Measurements from ENCODE around the gene UBE2E3.

The UBE2E3 gene

DNA sequence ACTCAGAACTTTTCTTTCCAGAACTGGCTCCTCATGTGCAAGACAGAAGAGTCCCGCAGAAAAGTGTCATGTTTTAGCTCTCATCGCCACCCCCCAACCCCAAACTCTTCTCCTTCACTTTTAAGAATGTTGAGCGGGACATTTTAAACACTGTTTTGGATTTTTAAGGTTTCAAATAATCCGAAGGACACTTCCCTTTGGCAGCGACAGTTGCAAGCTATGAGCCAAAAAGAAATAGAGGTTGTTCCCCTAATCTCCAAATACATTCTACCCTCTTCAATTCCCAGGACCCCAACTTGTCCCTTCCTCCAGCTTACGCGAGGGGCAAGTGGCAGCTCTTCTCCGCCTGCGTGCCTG is 678 bp upstream of the UBE2E3 start:
- no peak for DNase-seq

DNA sequence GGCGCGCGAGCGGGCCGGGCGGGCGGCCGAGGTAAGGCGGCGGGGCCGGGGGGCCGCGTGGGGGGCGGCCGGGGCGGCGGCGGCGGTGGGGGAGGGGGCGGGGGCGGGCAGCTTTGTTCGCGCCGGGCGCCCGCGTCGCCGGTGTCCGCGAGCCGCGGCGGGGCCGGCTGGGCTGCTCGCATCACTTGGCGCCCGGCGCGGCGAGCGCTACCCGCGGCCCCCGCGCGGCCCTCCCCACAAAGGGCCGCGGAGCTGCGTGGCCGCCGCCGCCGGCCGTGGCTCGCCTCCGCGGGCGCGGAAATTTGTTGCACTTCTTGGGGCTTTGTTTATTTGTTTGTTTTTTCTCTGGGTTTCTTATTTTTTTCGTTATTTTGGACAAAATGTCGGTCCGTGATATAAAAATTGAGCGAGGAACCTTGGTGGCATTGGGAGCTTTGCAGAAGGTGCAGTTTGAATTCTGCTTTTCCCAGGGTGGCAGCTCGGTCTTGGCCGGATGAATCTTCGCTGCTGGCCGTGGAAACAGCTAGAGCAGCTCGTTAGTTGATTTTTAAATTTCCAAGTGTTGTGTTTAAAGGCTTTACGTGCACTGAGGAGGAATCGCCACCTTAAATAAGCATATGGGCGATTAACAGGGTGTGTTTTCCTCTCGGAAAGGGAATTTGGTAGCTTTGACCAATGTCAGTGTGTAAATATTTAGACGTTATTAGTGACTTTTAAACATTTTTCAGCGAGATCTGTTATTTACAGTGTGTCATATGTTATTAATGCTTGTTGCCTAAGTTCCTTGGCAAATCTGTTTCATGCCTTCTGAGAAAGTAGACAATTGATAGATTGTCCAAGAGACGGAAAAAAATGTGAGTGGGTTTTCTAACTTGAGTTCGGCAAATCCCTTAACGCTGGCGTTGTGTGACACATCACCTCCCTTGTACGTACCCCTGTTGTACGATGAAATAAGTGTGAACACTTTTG is 822 bp downstream of the UBE2E3 start:
- peak; percentile 13 for DNase-seq

DNA sequence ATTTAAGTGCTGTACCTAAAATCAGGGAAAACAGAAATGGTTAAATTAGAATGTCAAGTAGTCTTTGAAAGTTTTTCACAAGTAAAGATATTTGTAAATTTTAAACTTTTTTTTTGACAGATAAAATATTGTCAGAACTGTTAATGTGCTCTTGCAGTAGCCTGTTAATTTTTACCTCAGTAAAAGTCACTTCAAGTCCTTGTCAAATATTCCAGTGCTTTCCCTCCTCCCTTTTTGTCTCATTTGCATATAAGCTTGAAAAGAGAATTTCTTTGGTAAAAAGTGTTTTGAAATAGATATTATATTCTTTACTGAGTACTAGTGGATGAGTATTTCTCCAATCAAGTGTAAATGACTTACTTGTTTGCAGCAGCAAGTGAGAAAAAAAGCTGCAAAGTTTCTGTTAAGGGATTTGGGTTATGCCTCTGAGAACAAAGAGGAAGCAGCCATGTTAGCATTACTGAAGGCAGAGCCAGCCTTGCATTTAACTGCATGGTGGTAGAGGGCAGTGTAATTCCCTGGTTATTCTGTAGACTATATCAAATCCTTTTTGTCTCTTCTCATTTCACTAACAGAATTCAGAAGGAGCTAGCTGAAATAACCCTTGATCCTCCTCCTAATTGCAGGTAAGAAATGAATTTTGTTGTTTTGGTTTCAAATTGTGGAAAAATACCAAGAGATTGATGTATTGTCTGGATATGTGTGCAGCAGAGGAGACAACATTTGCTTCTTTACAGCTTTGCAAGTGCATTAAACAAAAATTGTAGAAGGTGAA is 3.2 kb downstream of the UBE2E3 start:
- DNase-seq, result no peak

DNA sequence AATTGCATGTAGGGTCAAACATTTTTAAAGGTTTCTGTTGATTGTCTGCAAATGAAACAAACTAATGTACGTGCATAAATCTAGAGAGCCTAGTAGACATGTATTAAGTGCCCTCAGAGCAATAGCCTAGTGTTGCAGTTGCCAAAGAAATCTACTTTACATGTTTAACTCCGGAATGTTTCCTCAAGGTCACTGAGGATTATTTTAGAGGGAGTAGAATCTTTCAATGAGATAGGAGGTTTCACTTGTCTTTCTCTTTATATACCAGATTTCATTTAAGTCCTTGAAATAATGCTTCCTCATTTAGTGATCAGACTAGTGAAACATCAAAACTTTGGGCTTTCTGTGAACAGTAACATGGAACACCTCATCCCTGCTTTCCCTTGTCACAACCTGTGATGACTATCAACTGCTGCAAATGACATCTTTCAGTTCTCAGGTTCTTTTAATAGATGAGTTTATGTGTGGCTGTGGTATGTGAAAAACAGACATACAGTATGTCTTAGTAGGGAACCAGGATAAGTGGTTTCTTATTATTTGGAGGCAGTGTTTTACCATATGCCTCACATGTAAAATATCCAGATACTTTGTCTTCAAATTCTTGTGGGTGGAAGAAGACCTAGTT is 5.5 kb downstream of the UBE2E3 start:
- no peak for DNase-seq

DNA sequence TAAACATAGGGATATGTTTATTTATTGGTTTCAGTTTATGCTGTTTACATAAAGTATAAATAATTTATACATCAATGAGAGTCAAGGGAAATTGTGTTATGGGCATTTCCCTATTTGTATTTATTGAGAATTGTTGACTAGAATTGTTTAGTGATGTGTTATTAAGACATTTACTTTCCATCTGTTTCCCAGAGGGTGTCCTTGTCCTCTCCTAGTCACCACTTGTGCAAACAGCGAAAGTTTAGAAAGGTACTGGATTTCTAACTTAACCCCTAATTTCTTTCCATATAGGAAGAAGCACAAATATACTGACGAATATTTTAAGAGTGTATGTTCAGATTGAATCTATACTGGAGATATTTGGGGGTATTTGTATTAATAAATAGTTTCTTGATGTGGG is 6.7 kb downstream of the UBE2E3 start:
- no peak for DNase-seq

DNA sequence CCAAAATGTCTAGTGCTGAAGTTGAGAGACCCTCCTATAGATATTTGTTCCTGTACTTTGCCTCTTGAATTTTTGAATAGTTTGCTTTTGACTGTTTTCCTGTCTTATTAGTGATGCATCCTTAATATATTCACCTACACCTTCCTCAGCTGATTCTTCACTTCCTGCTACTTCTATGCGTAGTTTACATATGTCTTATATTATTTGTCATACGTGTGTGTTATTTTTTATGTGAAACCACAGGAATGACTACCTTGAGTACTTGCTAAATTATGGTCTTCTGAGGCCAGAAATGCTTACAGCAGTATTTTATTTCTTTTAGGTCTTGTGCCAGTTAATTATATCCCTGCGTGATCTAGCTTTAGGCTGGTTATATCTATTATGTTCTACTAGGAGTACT is 9.9 kb downstream of the UBE2E3 start:
- no peak for DNase-seq

DNA sequence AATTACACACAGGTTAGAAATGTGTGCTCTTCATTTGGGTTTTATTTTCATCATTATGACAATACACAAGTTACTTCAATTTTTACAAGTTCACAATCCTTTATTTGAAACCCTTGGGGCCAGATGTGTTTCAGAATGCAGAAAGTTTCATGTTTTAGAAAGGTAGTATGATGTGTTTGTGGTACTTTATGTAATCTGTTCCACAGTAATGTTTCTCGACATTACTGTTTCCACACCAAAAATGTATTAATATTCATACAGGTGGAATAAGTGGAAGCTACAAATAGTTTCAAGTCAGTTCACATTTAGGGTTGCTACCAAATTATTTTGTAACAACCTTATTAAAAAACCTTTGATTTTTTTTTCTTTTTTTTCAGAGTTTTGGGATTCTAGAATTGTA is 10.4 kb downstream of the UBE2E3 start:
- no peak for DNase-seq

DNA sequence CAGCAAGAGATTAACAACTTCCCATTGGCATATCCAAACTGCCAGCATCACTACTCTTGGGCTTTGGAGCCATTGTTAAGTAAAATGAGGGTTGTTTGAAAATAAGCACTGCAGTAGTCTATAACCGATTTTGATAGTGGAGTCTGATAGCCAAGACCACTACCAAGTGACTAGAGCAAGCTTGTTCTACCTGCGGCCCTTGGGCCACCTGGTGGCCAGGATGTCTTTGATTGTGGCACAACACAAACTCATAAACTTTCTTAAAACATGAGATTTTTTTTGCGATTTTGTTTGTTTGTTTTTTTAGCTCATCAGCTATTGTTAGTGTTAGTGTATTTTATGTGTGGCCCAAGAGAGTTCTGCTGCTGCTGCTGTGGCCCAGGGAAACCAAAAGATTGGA is 11.0 kb downstream of the UBE2E3 start:
- DNase-seq, result no peak

DNA sequence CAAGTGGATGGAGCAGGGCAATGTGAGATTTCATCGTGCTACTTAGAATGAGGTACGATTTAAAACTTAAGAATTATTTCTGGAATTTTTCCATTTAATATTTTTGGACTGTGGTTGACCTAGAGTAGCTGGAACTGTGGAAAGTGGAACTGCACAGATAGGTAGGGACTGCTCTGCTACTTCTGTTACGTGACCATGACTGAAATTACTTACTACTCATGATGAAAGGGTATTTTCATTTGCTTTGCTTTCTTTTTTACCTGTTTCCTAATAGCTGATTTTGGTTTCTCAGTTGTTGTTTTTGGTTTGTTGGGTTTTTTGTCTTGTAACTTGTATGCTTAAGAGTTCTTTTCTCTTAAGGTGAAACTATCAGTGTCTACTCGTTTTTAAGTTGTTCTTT is 11.4 kb downstream of the UBE2E3 start:
- DNase-seq, result no peak

DNA sequence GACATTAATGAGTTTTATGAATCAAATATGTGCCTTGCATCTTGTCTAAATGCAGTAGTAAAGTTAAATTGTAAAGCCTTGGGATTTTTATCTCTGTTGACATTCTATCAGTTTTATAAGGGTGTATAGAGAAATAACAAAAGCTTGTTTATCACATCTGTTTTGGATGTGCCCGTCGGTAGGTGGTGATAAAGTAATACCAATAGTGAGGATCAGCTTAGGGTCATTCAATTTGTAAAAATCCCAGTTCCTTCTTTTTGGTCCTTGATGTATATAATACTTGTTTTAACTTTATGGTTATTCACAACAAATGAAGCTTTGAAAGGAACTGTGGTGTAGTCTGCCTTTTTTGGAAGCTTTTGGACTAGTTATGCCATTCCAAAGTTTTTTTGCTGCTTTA is 12.6 kb downstream of the UBE2E3 start:
- DNase-seq, result no peak

DNA sequence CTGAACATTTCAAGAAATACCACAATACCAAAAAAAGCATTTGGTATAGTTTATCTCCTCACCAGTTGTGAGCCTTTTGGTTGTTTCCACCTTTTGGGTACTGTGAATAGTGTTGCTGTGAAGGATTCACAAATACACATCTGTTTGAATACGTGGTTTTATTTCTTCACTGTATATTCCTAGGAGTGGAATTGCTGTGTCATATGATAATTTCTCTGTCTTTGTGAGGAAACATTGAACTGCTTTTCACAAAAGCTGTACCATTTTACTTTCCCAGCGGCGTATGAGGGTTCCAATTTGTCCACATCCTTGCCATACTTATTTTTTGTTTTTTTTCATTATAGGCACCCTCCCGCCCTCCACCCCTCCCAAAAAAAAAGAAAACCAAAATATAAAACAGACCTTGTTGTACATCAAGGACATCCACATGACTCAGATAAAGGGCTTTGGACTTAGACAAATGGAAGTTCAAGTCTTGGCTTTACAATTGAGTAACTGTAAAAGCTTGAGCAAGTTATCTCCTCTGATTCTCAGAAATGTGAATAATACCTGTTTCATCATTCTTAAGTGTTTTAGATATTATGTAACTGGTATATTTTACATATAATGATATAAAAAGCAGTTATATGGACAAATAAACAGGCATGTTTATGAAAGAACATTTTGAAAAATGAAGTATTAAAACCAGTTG is 19.0 kb downstream of the UBE2E3 start:
- no peak for DNase-seq

DNA sequence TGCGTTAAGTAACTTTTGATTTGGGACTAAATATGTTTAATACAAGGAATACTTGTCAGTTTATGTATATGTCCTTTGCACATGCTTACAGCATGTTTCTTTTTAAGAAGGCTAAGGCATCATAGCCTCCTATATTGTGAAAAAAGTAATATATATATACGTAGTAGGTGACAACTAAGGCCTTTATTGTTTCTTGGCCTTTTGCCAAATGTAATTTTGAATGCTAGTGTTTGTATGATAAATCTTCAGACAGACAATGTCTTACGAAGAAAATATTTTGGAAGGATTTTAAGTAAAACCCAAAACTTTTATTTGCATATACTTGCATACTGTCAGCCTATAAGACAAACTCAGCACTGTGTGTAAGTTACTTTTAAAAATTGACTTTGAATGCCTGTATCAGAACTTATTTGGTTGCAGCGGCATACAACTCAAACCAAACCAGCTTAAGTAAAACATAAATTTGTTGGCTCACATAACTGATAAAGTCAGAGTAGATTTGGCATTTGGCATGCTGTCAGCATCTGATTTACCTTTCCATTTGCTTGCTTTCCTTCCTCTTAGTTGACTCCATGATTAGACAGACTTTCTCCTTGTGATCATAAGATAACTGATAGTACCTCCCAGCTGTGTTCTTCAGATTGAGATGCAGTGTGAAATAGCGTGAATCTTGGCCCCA is 24.4 kb downstream of the UBE2E3 start:
- no peak for DNase-seq

DNA sequence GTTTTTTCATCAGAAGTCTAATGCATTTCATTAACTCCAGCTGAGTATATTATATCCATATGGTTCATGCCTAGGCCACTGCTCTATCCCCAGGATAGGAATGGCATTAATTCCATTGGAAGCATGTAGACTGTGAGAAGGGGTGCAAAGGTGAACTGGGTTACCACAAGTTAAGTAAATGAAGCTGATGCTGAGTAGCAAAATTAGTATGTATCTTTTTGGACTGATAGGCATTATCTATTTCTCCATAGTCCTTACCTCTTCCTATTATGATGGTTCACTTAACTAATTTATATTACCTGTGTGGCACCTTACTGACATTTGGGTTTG is 24.9 kb downstream of the UBE2E3 start:
- DNase-seq, result no peak

DNA sequence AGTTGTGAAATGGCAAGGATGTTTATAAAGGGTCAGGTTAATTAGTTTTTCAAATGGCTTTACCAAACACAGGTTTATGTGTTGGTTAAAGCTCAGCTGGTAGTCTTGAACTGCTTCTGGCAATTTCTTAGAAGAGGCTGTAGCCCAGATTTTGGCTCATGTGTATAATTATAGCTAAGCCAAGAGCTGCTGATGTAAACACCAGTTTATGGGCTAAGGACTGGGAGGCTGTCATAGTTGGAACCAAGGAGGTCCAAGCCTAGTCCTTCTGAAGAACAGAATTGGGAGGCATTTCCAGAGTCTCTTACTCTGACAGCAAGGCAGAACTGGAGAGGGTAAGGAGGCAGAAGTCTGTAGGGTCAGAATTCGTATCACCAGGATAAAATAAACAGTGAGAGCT is 25.4 kb downstream of the UBE2E3 start:
- no peak for DNase-seq

DNA sequence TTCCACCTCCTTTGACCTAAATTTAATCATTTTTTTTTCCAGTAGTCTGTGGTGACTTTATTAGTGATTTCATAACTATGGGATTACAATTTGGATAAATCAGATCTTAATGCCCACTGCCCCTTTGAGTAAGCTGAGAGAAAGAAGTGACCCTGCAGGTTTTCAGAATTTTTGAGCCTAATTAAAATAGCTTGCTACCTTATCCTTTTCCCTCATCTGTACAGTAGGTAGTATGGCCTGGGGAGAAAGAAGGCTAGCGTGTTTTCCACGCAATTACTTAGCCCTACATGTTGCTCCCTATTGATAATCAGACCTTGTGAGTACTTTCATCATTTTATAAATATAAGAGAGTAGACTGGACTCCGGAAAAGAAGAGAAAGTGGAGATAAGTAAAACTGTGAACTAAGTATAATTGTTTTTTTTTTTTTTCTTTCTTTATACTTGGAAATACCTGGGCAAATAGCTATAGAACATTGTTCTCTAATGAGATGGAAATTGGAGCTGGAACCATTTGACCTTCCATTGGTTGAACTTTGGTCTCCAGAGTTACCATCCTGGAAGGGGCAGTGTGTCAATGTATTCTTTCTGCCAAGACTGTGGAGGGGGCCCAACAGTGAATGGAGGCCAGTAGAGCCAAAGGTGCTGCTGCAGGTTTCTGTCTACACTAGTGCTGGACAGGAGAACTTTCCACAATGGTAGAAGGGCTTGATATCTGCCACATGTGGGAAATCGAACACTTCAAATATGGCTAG is 26.9 kb downstream of the UBE2E3 start:
- DNase-seq, result no peak

DNA sequence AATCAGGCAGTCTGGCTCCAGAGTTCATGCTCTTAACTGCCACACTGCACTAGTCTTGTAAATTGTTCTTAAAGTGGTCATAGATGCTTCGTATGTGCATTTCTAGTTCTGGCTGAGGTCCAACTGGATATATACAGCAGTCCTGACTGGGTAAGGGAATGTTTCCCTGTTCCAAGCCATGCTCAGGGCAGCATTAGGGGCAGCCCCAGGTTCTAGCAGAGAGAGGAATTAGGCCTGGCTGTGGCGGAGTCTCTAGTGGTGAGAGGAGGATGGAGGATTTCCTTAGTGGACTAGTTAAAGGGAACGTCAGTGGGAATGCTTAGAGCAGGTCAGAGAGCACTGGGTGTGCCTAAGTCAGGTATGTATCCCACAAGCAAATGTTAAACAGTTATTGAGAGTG is 28.0 kb downstream of the UBE2E3 start:
- no peak for DNase-seq

DNA sequence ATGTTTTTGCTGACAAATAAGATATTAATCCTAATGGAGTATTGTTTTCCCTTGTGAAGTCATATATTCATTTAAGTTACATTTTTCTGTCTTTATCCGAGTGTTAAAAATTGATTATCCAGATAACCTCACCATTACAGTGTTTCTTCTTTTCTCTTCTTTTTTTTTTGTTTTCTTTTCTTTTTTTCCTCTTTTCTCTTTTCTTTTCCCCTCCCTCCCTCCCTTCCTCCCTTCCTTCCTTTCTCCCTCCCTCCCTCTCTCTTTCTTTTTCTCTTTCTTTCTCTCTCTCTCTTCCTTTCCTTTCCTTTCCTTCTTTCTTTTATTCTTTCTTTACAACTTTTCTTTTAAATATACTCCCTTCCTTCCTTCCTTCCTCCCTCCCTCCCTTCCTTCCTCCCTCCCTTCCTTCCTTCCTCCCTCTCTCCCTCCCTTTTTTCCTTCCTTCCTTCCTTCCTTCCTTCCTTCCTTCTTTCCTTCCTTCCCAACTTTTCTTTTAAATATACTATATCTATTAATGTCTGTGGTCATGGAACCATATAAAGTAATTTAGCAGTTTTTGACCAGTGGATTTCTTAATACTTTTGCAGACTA is 40.9 kb downstream of the UBE2E3 start:
- no peak for DNase-seq

DNA sequence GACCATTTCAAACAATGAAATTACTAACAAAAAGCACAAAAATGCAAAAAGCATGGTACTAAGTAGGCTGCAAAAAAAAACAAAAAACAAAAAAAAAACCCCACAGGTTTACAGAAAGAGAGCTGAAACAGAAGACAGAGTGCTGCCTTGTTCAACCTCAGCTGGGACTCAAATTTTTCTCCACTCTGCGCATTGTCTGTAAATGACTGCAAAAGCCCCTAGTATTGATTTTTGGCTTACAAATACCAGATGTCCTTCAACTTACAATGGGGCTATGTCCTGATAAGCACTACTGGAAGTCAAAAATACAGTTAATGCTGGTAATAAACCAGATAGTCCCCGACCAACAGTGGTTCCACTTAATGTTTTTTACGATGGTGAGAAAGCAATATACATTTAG is 42.2 kb downstream of the UBE2E3 start:
- DNase-seq, result no peak

DNA sequence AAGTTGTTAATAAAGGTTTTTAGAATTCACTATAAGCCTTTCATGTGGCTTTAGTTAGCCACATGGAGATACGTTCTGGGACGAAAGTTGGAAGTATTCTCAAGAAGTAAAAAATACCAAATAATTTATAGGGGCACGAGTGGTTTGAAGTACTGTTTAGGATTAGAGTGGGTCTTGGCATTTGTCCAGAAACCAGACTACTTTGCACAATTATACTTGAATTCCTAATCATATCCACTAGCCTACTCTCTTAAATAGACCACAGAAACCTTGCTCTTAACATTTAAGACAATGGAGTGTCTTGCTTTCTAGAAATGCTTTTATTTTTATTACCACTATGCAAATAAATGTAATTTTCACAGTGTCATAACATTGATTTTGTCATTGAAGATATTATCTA is 44.6 kb downstream of the UBE2E3 start:
- DNase-seq, result no peak

DNA sequence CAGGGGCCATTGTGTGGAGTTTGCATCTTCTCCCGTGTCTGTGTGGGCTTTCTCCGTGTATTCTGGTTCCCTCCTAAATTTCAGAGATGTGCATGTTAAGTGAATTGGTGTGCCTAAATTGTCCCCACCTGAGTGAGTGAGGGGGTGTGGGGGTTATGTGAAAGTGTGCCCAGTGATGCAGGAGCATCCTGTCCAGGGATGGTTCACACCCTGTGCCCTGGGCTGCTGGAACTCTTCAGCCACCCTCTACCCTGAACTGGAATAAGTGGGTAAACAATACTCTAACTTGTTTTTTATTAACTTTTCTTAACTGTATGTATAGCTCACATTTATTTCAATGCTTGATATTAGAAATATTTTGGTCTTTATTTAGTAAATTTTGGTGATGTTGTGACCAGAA is 56.0 kb downstream of the UBE2E3 start:
- DNase-seq, result no peak

DNA sequence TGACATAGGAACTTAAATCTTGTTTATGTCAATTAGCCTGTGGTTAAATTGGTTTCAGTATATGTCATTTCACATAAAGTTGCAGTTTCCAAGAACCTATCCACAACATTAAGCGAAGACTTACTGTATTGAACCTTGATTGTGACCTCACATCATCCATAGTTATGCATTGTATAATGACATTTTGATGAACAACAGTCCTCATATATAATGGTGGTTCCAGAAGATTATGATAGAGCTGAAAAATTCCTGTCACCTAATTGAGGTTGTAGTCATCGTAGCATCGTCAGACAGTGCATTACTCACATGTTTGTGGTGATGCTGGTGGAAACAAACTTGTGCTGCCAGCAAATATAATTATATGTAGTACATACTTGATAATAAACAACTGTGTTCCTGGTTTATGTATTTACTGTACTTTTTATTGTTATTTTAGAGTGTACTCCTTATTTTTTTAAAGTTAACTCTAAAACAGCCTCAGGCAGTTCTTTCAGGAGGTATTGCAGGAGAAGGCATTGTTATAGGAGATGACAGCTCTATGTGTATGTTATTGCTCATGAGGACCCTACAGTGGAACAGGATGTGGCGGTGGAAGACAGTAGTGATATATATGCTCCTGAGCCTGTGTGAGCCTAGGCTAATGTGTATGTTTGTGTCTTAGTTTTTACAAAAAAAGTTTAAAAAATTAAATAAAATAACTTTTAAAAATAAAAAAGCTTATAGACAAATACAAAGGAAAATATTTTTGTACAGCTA is 56.6 kb downstream of the UBE2E3 start:
- DNase-seq, result no peak

All from activated naive CD4-positive, alpha-beta T cell treated with Interleukin-2 at 50 U/mL for 16 hours (primary cell).